Activated CD4-positive, CD25-positive, alpha-beta regulatory T cell treated with anti-CD3 and anti-CD28 coated beads, Interleukin-2, amount 50 U/mL, for 16 hours (primary cell): Measurements from ENCODE around the gene TCF19.

ENCODE experiments used
- DNase-seq: peaks from one replicate; pipeline ENCODE4 v3.0.0-alpha.2; 2020; ENCODE audit warnings: low read depth, low spot score

Gene TCF19, protein sequence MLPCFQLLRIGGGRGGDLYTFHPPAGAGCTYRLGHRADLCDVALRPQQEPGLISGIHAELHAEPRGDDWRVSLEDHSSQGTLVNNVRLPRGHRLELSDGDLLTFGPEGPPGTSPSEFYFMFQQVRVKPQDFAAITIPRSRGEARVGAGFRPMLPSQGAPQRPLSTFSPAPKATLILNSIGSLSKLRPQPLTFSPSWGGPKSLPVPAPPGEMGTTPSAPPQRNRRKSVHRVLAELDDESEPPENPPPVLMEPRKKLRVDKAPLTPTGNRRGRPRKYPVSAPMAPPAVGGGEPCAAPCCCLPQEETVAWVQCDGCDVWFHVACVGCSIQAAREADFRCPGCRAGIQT

DNA sequence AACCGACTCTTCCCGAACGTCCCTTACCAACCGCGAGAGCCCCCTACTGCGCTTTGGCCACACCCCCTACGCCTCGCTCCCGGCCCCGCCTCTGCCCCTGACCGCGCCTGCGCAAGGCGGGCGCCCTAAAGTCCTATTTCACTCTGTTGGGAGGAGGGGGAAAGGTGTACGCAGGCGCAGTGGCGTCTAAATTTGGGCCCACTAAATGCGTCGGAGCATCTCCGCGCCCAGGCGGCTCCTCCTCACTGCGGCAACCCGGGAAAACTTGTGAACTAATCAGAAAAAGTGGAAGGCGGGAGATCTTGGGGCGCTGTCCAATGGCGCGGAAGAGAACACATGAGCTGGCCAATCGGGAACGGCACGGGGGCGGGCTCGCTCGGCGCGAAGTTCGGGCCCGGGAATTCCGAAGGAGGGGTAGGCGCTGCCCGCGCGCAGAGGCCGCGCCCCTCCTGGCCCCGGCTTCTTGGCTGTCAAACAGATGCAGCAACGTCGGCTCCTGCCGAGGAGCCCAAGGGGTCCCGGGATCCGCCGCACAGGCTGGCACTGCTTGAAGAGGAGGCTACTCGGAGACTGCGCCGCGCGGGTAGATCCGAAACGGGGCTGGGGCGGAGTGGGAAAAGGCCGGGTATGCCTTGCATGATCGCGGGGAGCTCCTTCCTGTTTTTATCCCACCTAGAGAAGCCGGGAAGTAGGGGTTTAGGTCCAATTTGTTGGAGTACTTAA lies at the start of gene TCF19:
TSS of gene TCF19 (plus strand) at position 450 of the 723 bp plus-strand sequence. CDS start 881 bp downstream, outside the sequence.
- peak; percentile 99 for DNase-seq

DNA sequence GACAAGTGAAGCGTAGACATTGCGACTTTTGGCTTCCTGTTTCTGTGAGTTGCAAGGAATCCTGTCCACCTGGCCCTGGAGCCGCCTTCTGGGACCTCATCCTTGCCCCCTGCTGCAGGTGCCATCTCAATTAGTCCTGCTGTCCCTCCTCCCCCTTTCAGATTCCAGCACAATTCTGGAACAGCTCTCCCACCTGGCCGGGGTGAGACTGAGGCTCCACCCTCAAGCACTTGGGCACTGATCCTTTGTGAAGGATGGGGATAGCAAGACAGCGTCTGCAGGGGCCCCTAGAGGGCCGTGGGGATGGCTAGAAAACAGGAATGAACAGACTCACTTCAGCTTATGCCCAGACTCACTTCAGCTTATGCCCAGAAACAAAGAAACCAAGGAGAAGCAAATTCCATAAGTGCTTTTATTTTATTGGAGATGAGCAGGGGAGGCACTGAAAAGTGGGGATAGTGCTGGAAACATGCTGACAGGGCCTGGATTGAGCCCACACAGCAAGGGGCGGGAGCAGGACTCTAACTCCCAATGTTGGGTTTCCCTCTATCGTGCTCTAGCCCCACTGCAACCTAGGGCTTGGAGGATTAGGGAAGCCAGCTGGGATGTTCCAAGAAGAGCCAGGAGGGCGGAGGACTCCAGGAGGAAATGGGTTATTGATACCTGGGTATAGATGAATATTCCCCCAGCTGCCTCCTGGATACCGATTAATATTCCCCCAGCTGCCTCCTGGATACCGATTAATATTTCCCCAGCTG lies 47.4 kb upstream of the TCF19 start:
- no peak for DNase-seq

DNA sequence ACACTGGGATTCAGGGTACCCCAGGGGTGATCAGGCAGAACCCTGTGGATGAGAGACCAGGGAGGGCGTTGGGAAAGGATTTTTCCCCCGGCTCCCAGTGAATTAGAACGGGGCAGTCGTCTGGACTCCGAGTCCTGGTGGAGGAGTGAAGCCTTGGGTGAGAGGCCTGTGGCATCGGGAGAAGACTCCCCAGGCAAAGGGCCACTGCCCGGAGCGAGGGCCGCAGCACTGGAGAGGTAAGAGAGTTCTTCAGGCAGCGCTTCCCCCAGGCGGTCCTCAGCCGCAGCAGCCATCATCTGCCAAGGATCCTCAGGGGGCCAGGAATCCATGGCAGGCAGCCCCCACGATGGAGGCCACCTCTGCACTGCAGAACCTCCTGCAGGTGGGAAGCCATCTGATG lies 46.7 kb upstream of the TCF19 start:
- DNase-seq = no peak

DNA sequence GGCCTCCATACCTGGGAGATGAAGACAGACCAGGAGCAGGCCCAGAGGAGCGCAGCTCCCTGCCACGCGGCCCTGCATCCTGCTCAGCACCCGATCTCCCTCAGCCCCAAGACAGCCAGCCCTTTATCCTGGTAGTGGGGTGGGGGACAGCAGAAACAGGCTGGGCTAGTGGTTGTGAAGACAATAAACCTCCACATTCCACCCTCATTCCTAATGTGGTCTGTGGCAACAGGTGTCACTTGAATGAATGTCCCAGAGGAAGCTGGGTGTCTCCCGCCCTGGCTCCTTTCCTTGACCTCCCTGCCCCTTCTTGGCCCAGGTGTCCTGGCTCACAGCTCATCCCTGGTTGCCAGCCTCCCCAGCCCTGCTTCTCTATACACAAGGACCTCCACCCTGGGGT lies 45.9 kb upstream of the TCF19 start, which contains the start of gene C6orf15:
TSS of gene C6orf15 (minus strand) at position 98 of the 400 bp plus-strand sequence. CDS start at position 78, 20 bp downstream.
- no peak for DNase-seq

DNA sequence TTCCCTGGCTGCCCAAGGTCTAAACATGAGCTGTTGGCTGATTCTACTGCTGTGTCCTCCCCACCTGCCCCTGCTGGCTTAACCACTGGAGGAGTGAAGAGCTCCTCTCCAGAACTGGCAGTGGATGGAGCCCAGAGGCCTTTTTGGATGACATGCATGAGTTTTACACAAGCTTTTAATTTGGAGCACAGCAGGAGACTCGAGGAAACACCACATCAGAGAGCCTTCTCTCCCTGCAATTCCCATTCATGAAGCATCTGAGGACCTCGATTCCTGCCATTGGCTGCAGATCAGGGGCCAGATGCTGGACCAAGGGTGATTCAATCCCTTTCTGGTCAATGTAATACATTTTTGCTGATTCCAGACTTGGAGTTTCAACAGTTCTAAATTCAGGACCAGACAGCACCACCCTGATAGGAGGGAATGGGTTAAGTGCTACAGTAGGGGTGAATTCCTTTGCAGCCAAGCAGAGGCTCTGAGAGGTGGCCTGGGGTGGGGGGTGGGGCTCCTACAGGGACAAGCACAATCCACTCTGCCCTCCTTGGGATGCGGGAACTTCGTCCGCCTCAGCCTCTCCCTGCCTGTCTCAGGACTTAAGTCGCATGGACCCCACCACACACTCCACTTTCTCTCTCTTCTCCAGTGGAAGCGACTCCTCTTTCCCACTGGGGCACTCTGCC lies 44.4 kb upstream of the TCF19 start:
- DNase-seq = no peak

DNA sequence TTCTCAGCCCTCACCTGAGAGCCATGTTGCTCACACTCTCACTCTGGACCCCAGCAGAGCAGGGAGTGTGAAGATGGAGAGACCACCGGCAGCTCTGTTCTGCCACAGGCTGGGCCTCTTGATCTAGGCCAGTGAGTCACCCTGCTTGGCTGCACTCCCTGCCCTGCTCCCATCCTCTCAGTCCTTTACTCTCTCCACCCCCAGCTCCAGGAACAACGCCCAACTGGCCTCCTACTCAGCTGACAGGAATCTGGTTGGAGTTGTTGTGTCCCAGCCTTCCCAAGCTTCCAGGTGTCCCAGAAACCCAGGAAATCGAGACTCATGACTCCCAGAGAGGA lies 43.9 kb upstream of the TCF19 start, which contains the start of gene PSORS1C1:
TSS of gene PSORS1C1 (plus strand) at position 260 of the 338 bp plus-strand sequence. CDS start 14,833 bp downstream, outside the sequence.
- no peak for DNase-seq

DNA sequence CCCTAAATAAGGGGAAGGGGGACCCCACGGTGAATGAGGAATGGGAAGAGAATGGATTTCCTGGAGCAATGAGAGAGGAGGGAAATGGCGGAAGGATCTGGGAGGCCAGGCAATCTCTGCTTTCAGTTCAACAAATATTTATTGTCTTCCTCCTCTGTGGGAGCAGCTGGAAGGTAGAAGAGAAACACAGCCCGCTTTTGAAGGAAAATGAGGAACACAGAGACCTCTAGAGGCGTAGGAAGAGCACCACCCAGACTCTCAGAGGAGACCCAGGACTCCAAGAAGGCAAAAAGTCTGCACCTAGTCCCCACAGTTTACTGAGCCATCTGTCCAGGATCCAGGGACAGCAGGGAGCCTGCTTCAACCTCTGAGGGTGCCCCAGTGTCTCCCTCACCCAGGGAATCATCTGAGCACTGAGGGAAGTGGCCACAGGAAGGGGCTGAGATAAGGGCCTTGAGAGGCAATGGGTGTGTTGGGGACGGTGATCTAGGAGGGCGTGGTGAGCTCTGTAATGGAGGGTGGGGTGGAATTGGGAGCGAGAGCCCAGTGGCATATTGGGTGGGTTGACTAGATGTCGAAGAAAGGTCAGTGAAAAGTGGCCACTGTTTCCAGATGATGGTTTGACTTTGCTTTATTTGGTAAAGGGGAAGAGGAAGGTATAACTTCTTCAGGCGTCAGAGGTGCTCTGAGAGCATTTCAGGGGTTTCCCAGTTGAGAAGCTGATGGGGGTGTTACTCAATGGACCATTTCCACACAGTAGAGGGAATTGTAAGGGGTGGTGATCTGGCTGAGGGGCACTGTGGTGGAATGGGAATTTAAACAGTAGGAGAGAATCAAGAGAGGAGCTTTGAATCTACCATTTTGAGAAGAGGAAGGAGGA lies 43.2 kb upstream of the TCF19 start:
- no peak for DNase-seq

DNA sequence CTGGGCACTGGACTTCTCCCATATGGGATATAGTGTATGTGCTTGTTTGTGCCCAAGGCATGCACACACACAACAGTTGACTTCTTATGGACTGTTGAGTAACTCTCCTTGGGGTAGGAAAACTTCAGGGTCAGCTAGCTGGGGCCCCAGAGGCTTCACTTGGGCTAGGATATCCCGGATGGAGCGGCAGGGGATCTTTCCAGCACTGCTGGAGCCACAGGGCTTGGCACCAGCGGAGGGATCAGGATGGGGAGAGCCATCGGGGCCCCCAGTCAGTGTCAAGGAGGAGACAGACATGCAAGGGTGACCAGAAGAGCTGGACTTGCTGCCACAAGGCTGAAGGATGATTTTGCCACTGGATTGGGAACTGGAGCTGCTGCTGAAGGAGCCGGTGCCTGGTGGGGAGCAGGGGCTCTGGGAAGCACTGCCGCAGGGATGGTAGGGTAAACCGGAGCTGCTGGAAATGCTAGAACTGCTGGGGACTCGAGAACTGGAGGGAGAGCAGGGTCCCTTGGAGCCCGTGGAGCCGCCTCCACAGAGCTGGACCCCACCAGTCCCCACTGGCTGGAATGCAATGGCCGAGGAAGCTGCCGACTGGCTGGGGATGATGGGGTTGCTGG lies 42.3 kb upstream of the TCF19 start:
- no peak for DNase-seq

DNA sequence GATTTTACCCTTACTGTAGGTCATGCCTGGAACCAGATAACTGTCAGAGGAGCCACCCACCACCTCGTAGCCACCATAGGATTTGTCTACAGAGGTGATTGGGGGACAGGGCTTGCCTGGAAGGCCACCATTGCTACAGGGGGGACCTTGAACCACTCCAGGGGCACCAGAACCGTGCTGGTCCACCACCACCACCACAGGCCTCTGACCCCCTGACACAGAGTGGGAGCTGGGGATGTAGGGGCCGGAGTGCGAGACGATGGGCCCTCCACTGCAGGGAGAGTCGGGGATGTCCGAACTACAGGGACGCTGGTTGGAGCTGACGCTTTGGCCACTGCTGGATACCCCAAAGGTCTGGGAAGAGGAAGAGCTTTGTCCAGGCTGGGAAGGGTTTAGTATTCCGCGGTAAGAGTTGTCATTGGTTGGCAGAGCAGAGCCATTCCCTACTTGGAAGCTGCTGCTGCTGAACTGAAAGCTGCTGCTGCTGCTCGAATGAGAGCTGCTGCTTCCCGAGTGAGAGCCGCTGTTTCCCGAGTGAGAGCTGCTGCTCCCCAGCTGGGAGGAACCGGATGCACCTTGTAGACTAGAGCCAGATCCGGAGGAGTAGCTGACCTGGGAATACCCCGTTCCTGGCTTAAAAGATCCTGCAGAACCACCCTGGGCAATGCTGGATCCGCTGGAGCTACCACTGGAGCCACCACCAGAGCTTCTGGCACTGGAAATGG lies 41.6 kb upstream of the TCF19 start:
- DNase-seq = no peak

DNA sequence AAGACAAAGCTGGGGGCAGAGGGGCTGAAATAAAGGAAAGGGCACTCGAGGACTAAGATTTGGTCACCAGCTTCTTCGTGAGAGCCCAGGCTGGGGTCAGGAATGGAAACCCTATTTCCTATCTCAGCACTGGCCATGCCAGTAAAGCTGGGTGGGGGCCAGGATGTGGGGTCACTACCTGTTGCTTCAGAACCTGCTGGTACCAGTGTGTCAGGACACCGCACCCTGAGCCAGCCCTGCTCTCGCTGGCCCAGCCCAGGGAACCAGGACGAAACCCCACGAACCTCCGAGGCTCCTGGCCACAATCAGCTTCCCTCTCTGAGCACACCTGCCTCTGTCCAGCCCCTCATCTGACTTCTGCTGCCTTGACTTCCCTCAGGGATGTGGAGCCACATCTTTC lies 40.2 kb upstream of the TCF19 start:
- DNase-seq = no peak

DNA sequence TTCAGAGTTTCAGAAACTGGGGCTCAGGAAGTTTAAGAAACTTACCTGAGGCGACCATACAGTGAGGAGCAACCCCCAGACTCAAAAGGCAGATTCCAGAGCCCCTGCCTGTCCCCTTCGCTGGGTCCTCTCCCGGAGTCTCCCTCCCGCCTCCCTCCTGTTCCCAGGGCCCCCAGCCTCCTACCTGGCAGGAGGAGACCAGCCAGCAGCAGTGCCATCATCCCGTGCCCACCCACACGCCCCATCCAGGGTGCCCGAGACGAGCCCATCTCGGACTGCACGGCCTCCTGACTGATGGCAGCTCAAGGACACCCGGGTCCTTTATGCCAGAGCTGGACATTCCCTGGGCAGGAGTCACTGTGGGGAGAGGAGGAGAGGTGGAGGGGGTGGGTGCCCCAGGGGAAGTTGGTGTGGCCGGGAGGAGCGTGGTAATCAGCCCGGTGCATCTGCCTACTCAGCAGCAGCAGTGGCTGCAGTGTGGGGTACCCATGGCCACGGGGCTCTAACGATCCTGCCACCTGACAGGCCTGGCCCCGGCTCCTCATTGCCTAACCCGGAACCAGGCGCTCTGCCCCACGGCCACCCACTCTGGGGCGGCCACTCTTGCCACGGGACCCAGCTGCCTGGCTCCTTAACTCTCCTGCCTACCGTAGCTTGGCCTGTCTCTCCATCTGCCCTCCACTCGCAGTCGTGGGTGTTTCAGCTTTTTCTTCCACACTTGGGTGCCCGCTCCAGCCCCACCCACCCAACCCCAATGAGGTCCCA lies 38.1 kb upstream of the TCF19 start, which contains the start of gene CDSN:
TSS of gene CDSN (minus strand) at position 296 of the 765 bp plus-strand sequence. CDS start at position 269, 27 bp downstream.
- no peak for DNase-seq

DNA sequence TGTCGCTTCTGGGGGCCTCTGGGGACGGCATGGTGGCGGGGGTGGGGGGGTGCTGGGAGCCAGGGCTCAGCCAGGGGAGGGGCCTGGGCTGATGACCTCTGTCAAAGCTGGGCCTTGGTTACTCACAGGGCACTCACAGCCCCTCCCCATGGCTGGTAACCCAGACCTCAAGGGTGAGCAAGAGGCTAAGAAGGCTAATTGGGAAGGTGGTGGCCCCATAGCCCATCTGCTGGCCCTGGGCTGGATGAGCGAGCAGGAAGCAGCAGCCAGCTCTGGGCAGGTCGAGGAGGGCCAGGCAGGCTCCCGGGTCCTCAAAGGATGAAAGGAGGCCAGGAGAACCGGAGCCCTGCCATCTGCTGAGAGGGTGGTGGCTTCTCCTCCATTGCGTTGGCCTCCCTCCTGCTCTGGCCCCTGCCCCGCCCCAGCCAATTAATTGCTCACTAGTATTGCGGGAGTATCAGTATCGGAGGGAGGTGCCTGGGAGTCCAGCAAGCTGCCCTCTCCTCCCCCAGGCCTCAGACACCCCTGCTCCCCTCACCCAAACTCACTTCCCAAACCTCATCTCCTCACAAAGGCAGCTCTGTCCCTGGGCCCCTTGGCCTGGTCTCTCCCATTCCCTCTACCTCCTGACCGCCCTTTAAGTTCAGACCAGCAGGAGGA lies 37.1 kb upstream of the TCF19 start:
- no peak for DNase-seq

DNA sequence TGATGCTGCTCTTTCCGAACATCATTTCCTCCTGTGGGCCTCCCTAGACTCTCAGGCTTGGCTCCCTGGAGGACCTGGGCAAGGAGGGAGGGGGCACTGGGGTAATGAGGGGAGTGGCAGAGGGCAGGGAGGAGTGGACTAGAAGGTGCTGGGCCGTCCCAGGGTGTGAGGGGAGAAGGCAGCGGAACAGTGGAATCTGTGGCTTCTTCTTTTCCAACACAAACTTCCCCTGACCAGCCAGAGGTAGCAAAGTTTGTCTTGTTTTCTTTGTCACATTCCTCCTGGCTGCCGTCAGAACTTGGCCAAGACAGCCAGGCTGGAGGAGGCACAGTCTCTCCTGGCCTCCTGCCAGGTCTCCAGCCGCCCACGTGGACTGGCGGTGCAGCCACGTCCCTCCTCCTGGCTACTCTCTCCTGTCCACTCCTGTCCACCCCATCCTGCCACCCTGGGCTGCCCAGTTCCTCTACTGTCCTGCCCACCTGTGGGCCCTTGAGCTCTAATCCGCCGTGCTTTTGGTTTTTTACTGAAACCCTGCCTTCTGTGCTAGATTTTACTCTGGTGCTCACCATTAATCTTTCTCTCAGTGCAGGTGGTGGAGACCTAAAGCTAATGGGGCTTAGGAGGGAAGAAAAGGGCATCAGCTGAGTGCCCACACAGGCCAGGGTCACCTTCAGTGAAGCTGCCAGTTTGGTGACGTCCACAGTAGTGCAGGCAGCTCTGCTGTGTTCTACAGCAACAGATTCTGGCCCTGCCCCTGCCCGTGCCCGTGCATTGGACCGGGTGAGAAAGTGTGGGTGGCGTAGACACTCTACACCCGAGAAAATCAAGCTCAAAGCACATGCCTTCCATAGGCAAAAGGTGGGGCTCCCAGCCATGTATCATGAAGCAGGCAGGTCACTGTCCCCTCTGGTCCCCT lies 35.3 kb upstream of the TCF19 start:
- DNase-seq = no peak

DNA sequence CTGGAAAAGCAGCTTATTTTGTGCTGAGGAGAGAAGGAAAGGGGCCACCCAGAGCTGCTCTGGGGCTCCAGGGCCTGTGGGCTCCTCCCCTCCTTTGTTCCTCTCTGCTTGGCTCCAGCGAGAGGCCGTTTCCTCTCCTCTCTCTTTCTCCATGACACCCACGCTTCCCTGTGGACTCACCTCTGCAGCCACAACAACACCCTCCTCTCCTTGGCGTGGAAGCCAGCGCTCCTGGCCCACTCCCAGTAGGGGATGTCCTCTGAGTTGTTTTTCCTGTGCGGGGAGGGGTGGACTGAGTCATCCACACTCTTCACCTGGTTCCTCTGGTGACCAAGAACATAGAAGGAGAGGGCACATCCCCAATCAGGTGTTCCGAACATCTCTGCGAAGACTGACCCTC lies 33.2 kb upstream of the TCF19 start:
- DNase-seq = no peak

DNA sequence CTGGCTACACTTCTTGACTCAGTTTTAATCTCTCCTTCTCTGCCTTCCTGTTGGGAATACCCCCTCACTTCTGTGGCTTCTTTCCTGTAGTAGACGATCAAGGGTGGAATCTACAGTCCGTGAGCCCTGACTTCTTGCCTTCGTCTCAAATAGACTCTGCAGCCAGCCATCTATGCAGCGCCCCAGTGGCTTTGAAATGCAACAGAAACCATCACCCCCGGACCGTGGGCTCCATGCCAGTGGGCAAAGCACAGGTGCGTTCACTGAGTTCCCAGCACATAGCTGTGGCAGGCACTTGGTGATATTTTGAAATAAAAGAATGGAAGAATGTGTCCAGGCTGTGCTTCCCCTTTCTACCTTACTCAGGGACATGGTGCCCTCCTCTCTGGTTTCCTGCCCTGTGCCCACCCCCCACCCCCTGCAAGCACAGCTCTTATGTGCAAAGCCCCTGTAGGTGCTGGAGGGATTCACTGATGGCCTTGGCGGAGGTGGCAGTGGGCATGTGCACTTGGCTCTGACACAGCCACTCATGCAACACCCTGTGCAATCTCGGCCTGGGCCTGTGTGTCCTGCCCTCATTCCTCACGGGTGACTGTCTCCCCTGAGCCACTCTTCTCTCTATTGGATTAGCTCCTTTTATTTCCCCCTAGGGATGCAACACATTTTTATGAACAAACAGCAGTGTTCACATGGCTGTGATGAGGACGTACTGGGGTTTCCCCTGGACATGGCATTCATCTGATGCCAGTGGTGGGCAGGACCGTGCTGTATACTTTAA lies 32.6 kb upstream of the TCF19 start:
- no peak for DNase-seq
